H9 (cell line): ENCODE measurements around the gene SLC35D3. TPM values are rescaled to one million over a fixed set of nuclear protein-coding genes. Genes with fewer than 3 reads are reported as not detected.

Experiments
- DNase-seq: peaks from one replicate; pipeline ENCODE4 v3.0.0-alpha.2; 2017
- H2AFZ ChIP-seq: one replicate; pipeline ENCODE4 v1.6.1; 2013; ENCODE audit warnings: mild to moderate bottlenecking, low read length, control low read depth, moderate library complexity
- H2AK5ac ChIP-seq: 2 replicates; pipeline ENCODE4 v1.6.1; 2013; ENCODE audit warnings: low read length, control low read depth, mixed read lengths; ENCODE audit not compliant: insufficient read length
- H2BK120ac ChIP-seq: one replicate; pipeline ENCODE4 v1.6.1; 2013; ENCODE audit warnings: low read depth, mild to moderate bottlenecking, low read length, control low read depth, inconsistent platforms; ENCODE audit not compliant: poor library complexity, severe bottlenecking
- H2BK12ac ChIP-seq: 2 replicates; pipeline ENCODE4 v1.6.1; 2013; ENCODE audit warnings: low read length, control low read depth, mixed read lengths, low read depth; ENCODE audit not compliant: insufficient read length
- H2BK15ac ChIP-seq: 2 replicates; pipeline ENCODE4 v1.6.1; 2013; ENCODE audit warnings: low read depth, low read length, control low read depth
- H2BK20ac ChIP-seq: one replicate; pipeline ENCODE4 v1.6.1; 2013; ENCODE audit warnings: low read depth, mild to moderate bottlenecking, low read length, control low read depth, inconsistent platforms; ENCODE audit not compliant: poor library complexity, severe bottlenecking
- H2BK5ac ChIP-seq: 2 replicates; pipeline ENCODE4 v1.6.1; 2013; ENCODE audit warnings: low read length, control low read depth, mixed read lengths; ENCODE audit not compliant: insufficient read length
- H3K14ac ChIP-seq: 2 replicates; pipeline ENCODE4 v1.6.1; 2013; ENCODE audit warnings: low read length, control low read depth; ENCODE audit not compliant: insufficient read depth
- H3K18ac ChIP-seq: 2 replicates; pipeline ENCODE4 v1.6.1; 2013; ENCODE audit warnings: low read depth, mild to moderate bottlenecking, mixed read lengths, low read length, control low read depth; ENCODE audit not compliant: insufficient read length
- H3K23ac ChIP-seq: 2 replicates; pipeline ENCODE4 v1.6.1; 2013; ENCODE audit warnings: low read length, control low read depth, mixed read lengths, low read depth; ENCODE audit not compliant: insufficient read length
- H3K23me2 ChIP-seq: 2 replicates; pipeline ENCODE4 v1.6.1; 2013; ENCODE audit warnings: low read depth, mild to moderate bottlenecking, mixed read lengths, low read length, control low read depth; ENCODE audit not compliant: insufficient read length, poor library complexity, severe bottlenecking
- H3K27ac ChIP-seq: 2 replicates; pipeline ENCODE4 v1.5.1; 2013; ENCODE audit warnings: low read length, control low read depth, mixed read lengths, low read depth; ENCODE audit not compliant: insufficient read length
- H3K27me3 ChIP-seq: 2 replicates; pipeline ENCODE4 v1.6.1; 2013; ENCODE audit warnings: low read length, control low read depth, inconsistent platforms; ENCODE audit not compliant: insufficient read depth
- H3K4ac ChIP-seq: 2 replicates; pipeline ENCODE4 v1.6.1; 2013; ENCODE audit warnings: low read depth, mild to moderate bottlenecking, control low read depth, inconsistent platforms, low read length, moderate library complexity
- H3K4me1 ChIP-seq: 2 replicates; pipeline ENCODE4 v1.6.1; 2013; ENCODE audit warnings: low read length, control low read depth, inconsistent platforms; ENCODE audit not compliant: insufficient read depth
- H3K4me2 ChIP-seq: 2 replicates; pipeline ENCODE4 v1.6.1; 2013; ENCODE audit warnings: low read length, control low read depth, mixed read lengths; ENCODE audit not compliant: insufficient read length, insufficient read depth
- H3K56ac ChIP-seq: 2 replicates; pipeline ENCODE4 v1.6.1; 2013; ENCODE audit warnings: low read depth, mild to moderate bottlenecking, mixed read lengths, low read length, control low read depth; ENCODE audit not compliant: insufficient read length
- H3K79me1 ChIP-seq: 2 replicates; pipeline ENCODE4 v1.6.1; 2013; ENCODE audit warnings: low read depth, mild to moderate bottlenecking, moderate library complexity, low read length, control low read depth, inconsistent platforms; ENCODE audit not compliant: insufficient read depth, poor library complexity, severe bottlenecking
- H3K79me2 ChIP-seq: 2 replicates; pipeline ENCODE4 v1.6.1; 2013; ENCODE audit warnings: low read length, control low read depth, inconsistent platforms; ENCODE audit not compliant: insufficient read depth
- H3K9ac ChIP-seq: 2 replicates; pipeline ENCODE4 v1.6.1; 2013; ENCODE audit warnings: low read length, control low read depth, mixed read lengths; ENCODE audit not compliant: insufficient read length; ENCODE audit errors: extremely low read depth
- H3K9me3 ChIP-seq: one replicate; pipeline ENCODE4 v1.6.1; 2013; ENCODE audit warnings: low read depth, low read length, inconsistent platforms; ENCODE audit not compliant: control insufficient read depth
- H3T11ph ChIP-seq: one replicate; pipeline ENCODE4 v1.6.1; 2013; ENCODE audit warnings: mild to moderate bottlenecking, low read length, control low read depth, inconsistent platforms
- H4K20me1 ChIP-seq: one replicate; pipeline ENCODE4 v1.6.1; 2013; ENCODE audit not compliant: control insufficient read depth, insufficient read length, insufficient read depth
- H4K5ac ChIP-seq: 2 replicates; pipeline ENCODE4 v1.6.1; 2013; ENCODE audit warnings: low read depth, mild to moderate bottlenecking, mixed read lengths, low read length, control low read depth; ENCODE audit not compliant: insufficient read length
- H4K8ac ChIP-seq: replicated peaks from 2 replicates; pipeline ENCODE4 v1.6.1; 2013; ENCODE audit warnings: low read length, control low read depth, mixed read lengths, low read depth; ENCODE audit not compliant: insufficient read length
- H4K91ac ChIP-seq: 2 replicates; pipeline ENCODE4 v1.6.1; 2013; ENCODE audit warnings: low read depth, mild to moderate bottlenecking, moderate library complexity, mixed read lengths, low read length, control low read depth; ENCODE audit not compliant: insufficient read length
- H3K27ac Mint-ChIP-seq, 3 experiments: 2 replicates in 2 of 3; 3 replicates in 1 of 3; pipeline ENCODE4 v1.8.0; 2020 to 2021; ENCODE audit warnings: mixed read lengths in 3 of 3, mild to moderate bottlenecking in 1 of 3, moderate library complexity in 1 of 3
- H3K27me3 Mint-ChIP-seq: 2 replicates; pipeline ENCODE4 v1.8.0; 2021; ENCODE audit warnings: low read depth, mild to moderate bottlenecking, moderate library complexity, mixed read lengths
- H3K36me3 Mint-ChIP-seq, 3 experiments: 2 replicates in 2 of 3; 3 replicates in 1 of 3; pipeline ENCODE4 v1.8.0; 2020 to 2021; ENCODE audit warnings: low read depth in 3 of 3, mixed read lengths in 3 of 3; ENCODE audit not compliant: insufficient read depth in 1 of 3
- H3K4me1 Mint-ChIP-seq, 2 experiments: 2 replicates each; pipeline ENCODE4 v1.8.0; 2020; ENCODE audit warnings: mixed read lengths in 2 of 2
- H3K4me3 Mint-ChIP-seq, 2 experiments: 2 replicates in 1 of 2; 3 replicates in 1 of 2; pipeline ENCODE4 v1.8.0; 2020 to 2021; ENCODE audit warnings: mild to moderate bottlenecking in 2 of 2, mixed read lengths in 2 of 2, moderate library complexity in 1 of 2
- H3K9me3 Mint-ChIP-seq, 2 experiments: 2 replicates in 1 of 2; 3 replicates in 1 of 2; pipeline ENCODE4 v1.8.0; 2020; ENCODE audit warnings: mild to moderate bottlenecking in 2 of 2, mixed read lengths in 2 of 2, moderate library complexity in 1 of 2
- whole genome bisulfite sequencing: extraction: QIAGEN DNeasy Blood & Tissue Kit; methylation state at CpG from one replicate; pipeline ENCODE4 v1.1.7; 2013; ENCODE audit warnings: missing lambda C conversion rate, low lambda C conversion rate, mixed read lengths; ENCODE audit not compliant: insufficient read length; ENCODE audit errors: extremely low coverage; 5-methylcytosine and 5-hydroxymethylcytosine counted together
- total RNA-seq: library from RNA; stranded (reverse); gene quantifications from 2 replicates; pipeline ENCODE4 v1.2.1, GENCODE V29; 2021
- TF ChIP-seq, protein P1 (sequence below): fragments of 200-600 bp; sonication (generic); conservative IDR thresholded peaks from 3 replicates; pipeline ENCODE4 v1.8.0; 2021; ENCODE audit warnings: antibody characterized with exemption, mild to moderate bottlenecking

Gene SLC35D3
- total RNA-seq, 1 experiment from 2014 or later, result 0.17 TPM

GRCh38 chr6:136889271-136890193 lies 32.6 kb upstream of the SLC35D3 start:
- Mint-ChIP-seq H3K9me3 (no peaks in the 10 kb centered on the region), H3K4me3 (no peak overlapping the region), H3K27ac (no peak overlapping the region), H3K36me3 (no peaks in the 10 kb centered on the region), H3K4me1 (no peaks in the 10 kb centered on the region), H3K27me3 (no peaks in the 10 kb centered on the region)
- H2BK15ac ChIP-seq, result no peak overlapping the region
- no peak overlapping the region for H3K23ac ChIP-seq
- no peaks in the 10 kb centered on the region for H3K9me3 ChIP-seq
- no peak overlapping the region for H2AK5ac ChIP-seq
- H3K79me2 ChIP-seq, result no peaks in the 10 kb centered on the region
- H3K27ac ChIP-seq, result no peak overlapping the region
- no peak overlapping the region for H2BK120ac ChIP-seq
- H2BK12ac ChIP-seq, result no peak overlapping the region
- DNase-seq, result no peak
- H4K91ac ChIP-seq, result no peak overlapping the region
- no peaks in the 10 kb centered on the region for H3K23me2 ChIP-seq
- H3K18ac ChIP-seq, result no peak overlapping the region
- no peaks in the 10 kb centered on the region for H3K27me3 ChIP-seq
- H4K8ac ChIP-seq, result no peak overlapping the region
- H3K56ac ChIP-seq, result no peak overlapping the region
- H4K20me1 ChIP-seq, result no peaks in the 10 kb centered on the region
- no peak overlapping the region for H2BK20ac ChIP-seq
- H3K9ac ChIP-seq, result no peak overlapping the region
- H2AFZ ChIP-seq, result no peak overlapping the region
- no CpG with 5 or more reads among the region's 6 CpGs for WGBS
- H2BK5ac ChIP-seq, result no peak overlapping the region
- no peak overlapping the region for H3K4ac ChIP-seq
- no peak overlapping the region for H3K14ac ChIP-seq
- H4K5ac ChIP-seq, result no peak overlapping the region
- H3T11ph ChIP-seq, result no peak overlapping the region
- no peaks in the 10 kb centered on the region for H3K4me1 ChIP-seq
- no peaks in the 10 kb centered on the region for H3K79me1 ChIP-seq
- TF ChIP-seq, protein P1, sequence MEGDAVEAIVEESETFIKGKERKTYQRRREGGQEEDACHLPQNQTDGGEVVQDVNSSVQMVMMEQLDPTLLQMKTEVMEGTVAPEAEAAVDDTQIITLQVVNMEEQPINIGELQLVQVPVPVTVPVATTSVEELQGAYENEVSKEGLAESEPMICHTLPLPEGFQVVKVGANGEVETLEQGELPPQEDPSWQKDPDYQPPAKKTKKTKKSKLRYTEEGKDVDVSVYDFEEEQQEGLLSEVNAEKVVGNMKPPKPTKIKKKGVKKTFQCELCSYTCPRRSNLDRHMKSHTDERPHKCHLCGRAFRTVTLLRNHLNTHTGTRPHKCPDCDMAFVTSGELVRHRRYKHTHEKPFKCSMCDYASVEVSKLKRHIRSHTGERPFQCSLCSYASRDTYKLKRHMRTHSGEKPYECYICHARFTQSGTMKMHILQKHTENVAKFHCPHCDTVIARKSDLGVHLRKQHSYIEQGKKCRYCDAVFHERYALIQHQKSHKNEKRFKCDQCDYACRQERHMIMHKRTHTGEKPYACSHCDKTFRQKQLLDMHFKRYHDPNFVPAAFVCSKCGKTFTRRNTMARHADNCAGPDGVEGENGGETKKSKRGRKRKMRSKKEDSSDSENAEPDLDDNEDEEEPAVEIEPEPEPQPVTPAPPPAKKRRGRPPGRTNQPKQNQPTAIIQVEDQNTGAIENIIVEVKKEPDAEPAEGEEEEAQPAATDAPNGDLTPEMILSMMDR, result no peak
- H3K4me2 ChIP-seq, result no peak overlapping the region
